NCI-H2227 treated with DMSO at 0.1 percent for 48 hours (cell line): ENCODE results near the gene CMA1.

Source experiments
- DNase-seq: peaks from one replicate; lab custom pipeline; 2025; lab: John Stamatoyannopoulos, UW

Gene CMA1

DNA sequence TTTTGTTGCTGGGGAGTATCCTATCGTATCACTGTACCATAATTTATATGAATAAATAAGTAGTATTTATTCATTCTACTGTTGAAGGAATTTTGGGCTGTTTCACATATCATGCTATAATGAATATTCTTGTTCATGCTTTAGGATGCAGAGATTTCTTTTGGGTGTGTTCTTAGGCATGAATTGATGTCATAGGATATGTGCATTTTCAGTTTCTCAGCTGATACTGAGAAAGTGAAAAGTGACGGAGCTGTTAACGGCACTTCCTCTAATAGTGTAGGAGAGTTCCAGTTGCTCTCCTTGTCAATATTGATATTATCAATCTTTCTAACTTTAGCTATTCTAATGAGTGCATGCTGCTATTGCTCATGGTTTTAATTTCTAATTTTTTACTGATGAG, 42.3 kb downstream of the CMA1 start:
- no peak for DNase-seq

DNA sequence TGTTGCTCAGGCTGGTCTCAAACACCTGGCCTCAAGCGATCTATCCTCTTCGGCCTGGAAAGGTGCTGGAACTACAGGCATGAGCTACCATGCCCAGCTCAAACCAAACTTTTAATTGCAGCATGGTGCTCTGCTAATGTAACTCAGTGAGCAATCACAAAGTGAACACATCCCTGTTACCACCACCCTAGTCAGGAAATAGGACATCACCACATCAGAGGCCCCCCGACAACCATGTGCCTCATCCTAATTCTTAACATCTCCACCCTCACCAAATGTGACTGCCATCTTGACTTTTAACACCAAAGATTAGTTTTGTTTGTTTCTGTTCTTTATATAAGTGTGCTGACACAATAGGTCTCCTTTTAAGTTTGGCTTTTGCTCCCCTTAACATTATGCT, 42.7 kb downstream of the CMA1 start:
- DNase-seq, result no peak

DNA sequence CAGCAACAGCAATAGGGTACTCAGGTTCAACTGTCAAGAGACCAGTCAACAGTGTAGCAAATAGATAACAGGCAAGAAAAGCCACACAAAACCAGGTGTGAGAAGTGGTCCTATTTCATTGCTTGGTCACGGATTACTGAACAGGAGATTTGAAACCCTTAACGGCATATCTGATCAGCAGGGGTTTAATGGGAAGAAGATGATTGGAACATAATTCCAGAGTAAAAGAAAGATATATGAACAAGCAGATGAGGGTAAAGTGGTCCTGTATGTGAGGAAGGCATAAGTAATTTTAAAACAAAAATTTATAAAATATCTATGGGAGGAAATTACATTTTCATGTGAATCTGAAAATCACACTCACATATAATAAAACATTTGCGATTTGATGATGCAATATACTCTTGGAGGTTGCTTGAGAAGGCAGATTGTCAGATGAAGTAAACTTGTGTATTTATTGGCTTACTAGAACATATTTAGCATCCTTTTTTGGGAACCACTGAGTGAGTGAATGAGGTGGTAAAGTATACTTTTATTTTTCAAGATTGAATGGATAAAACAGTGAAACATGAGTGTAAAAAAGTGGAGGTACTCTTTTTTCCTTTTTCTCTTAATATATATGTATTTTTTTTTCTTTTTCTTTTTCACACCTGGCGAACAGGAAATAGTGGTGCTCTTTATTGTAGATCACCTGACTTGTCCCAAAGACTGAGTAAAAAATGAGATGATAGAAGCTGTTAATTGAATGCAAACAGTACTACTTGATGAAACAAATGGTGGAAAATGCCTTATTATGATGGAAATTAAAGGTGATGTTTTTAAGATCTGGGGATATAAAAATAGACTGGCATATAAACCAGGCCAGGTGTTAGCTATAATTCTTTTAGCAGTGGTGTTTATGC, 43.9 kb downstream of the CMA1 start:
- DNase-seq, result no peak

DNA sequence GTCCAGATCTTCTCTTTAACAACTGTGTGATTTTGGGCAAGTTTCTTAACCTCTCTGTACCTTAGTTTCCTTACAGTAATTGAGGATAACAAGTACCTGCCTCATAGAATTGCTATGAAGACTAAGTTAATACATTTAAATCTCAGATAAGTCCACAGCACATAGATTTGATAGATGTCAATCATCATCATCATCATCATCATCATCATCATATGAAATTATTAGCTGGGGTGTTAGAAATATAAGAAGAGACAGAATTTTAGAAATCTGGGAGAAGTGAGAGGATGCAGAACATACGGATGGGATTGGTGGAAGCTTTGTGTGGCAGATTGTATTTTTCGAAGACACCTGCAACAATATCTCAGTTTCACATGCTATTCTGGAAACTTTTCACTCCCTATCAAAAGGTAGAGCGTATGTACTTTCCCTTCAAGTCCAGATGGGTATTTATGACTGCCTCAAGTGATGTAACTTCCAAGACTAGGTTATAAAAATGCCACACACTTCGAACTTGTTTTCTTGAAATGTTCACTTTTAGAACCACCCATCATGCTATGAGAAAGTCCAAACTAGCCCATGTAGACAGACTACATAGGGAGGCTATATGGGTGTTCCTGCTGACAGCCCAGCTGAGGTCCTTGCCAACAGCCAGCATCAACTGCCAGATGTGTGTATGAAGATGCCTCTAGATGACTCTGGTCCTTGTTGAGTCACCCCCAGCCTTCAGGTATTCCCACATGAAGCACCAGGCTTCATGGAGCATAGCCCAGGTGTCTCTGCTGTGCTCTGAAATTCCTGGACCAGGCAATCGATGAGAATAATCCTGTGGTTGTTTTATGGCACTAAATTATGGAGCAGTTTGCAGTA, 44.8 kb downstream of the CMA1 start:
- no peak for DNase-seq

DNA sequence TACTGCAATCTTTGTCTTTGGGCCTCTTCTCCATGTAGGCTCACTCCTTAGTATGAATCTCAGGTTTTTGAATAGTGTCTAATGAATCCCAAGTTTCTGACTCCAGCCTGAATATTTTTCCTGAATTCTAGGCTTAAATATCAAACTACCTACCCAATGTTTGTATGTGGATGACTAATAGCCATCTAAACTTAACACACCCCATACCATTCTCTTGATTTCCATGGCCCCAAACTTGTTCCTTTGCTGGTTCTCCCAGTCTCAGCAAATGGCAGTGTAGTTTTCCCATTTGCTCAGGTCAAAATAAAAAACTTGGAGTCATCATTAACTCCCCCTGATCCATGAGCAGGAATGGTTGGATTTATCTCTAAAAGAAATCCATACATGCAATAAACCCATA, 46.7 kb downstream of the CMA1 start:
- no peak for DNase-seq

DNA sequence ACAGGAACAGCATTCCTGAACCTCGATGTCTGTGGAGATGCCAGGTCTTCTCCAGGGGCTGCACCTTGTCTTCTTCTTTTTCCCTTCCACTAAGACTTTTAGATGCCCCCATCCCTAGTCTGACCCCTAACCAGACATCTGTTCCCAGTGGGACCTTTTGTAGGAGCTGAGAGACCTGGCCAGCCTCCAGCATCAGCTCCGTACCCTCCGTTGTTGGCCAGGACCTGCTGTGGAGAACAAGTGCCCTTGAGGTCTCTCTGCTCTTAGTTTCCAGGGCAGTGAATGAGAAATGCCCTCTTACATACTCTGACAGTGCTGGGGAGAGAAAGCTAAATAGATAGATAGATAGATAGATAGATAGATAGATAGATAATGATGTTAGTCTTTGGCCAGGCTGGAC, 48.7 kb downstream of the CMA1 start:
- DNase-seq, result no peak

DNA sequence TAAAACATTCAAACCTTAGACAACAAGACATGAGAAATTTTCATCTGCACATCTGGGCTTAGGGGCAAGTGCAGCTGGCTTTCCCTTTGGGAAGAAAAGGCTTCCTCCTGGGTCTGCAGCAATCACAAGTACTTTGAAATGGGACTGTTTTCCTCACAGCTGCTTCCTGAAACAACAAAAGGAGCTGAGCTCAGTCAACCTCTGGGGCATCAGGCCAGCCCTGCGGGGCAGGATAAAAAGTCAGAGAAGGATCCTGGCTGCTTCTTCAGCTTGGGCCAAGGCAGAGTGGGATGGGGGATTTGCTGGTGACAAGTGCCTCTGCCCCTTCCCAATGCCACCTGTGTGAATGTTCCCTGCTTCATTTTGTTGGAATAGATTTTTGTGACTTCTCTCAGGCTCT, 49.3 kb downstream of the CMA1 start:
- no peak for DNase-seq

DNA sequence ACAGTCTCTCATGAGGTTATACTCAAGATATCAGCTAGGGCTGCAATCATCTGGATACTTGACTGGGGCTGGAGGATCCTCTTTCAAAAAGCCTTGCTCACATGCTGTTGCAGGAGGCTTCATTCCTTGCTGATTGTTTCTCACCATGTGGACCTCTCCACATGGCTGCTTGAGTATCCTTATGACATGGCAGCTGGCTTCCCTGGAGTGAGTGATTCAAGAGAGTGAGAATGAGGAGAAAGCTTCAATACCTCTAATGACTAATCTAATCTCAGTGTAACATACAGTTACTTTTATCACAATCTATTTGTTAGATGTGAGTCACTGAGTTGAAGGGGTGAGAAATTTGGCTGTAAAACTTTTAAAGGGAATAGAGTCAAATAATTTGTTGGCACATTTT, 51.1 kb downstream of the CMA1 start:
- DNase-seq, result no peak
